Sigmoid colon (tissue), 3 donors: ENCODE measurements around the gene SORCS2.

Source experiments
- POLR2A ChIP-seq, 2 donors: fragments of 450-650 bp; IDR thresholded peaks; one replicate each; pipeline ENCODE4 v1.6.1; 2016; ENCODE audit warnings: antibody characterized with exemption in 2 of 2, mild to moderate bottlenecking in 2 of 2, moderate library complexity in 2 of 2
- TF ChIP-seq, protein P1 (sequence below), 4 experiments: fragments of 450-650 bp in 3 of 4; fragments of 200-600 bp in 1 of 4; IDR thresholded peaks; one replicate each; pipeline ENCODE4 v1.5.1; 2016 to 2019; ENCODE audit warnings: antibody characterized with exemption in 4 of 4, mild to moderate bottlenecking in 3 of 4, moderate library complexity in 2 of 4

DNA sequence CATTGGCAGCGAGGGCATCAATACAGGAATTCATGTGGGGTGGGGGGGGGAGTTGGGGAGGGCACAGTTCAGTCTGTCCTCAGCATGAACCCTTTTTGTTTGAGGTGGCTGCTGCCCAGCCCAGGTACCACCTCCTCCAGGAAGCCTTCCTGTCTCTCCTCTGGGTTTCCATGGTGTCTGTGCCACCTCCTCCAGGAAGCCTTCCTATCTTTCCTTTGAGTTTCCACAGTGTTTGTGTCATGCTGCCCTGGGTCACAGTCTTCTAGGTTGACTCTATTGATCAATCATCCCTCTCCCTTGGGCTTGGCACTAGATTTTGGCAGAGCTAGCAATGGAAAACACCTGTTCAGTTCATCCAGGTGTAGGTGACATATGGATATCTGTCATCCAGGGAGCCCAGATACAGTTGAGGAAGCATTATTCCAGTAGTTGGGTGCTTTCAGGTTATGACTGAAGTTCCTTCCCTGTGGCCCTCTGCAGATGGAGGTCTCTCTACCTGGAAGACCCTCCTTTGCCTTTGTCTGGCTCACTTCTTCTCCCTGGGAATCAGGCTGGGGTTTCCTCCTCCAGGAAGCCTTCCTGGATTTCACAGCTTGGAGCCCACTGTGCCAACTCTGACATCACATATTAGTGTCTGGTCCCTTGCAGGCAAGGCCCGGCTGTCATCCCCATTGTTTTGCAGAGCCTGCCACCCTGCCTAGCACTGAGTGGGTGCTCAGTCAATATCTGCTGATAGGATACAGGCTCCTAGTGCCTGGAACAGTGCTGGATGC, 96.6 kb downstream of the SORCS2 start:
- TF ChIP-seq POLR2A (IDR thresholded peaks at IDR 0.05): no peak
- TF ChIP-seq, protein P1, sequence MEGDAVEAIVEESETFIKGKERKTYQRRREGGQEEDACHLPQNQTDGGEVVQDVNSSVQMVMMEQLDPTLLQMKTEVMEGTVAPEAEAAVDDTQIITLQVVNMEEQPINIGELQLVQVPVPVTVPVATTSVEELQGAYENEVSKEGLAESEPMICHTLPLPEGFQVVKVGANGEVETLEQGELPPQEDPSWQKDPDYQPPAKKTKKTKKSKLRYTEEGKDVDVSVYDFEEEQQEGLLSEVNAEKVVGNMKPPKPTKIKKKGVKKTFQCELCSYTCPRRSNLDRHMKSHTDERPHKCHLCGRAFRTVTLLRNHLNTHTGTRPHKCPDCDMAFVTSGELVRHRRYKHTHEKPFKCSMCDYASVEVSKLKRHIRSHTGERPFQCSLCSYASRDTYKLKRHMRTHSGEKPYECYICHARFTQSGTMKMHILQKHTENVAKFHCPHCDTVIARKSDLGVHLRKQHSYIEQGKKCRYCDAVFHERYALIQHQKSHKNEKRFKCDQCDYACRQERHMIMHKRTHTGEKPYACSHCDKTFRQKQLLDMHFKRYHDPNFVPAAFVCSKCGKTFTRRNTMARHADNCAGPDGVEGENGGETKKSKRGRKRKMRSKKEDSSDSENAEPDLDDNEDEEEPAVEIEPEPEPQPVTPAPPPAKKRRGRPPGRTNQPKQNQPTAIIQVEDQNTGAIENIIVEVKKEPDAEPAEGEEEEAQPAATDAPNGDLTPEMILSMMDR (IDR thresholded peaks at IDR 0.05): no peak
